ENCODE data around the gene SORT1.

- TF ChIP-seq CTCF (IDR thresholded peaks at IDR 0.05), result no peak
- TF ChIP-seq POLR2A (IDR thresholded peaks at IDR 0.05), result no peak
Measured at GRCh38 chr1:109298666-109299557, 98.8 kb downstream of the SORT1 start.
